Measurements from ENCODE around the gene TLK2. TPM values are rescaled to one million over a fixed set of nuclear protein-coding genes. Genes with fewer than 3 reads are reported as not detected.
"Not testable (repeated sequence)": the region's sequence is repeated elsewhere in the genome, so short reads cannot be mapped to it uniquely, and the experiment has no call there.

Gene TLK2
- total and polyA plus RNA-seq, 2 donors = 18.7 to 38.5 TPM

GRCh38 chr17:62500463-62500862, 21.8 kb downstream of the TLK2 start:
- not testable (repeated sequence) for H3K36me3 ChIP-seq (ENCODE audit: control insufficient read depth in 2 of 2, insufficient read depth in 2 of 2, low read length in 1 of 2); H3K4me3 ChIP-seq (ENCODE audit: low read length in 2 of 2); H3K9me3 ChIP-seq (ENCODE audit: control insufficient read depth in 2 of 2, insufficient read depth in 1 of 2, low read length in 1 of 2); H3K4me1 ChIP-seq (ENCODE audit: control insufficient read depth in 2 of 2, insufficient read depth in 2 of 2, low read length in 2 of 2); H3K27me3 ChIP-seq (ENCODE audit: control insufficient read depth in 2 of 2, insufficient read depth in 1 of 2, low read length in 1 of 2); DNase-seq (ENCODE audit: low read depth in 6 of 9, low spot score in 9 of 9); H3K27ac ChIP-seq (ENCODE audit: low read depth in 1 of 2, low read length in 1 of 2)
- WGBS = 93% methylated on average over 1 of the region's 1 CpG

DNA sequence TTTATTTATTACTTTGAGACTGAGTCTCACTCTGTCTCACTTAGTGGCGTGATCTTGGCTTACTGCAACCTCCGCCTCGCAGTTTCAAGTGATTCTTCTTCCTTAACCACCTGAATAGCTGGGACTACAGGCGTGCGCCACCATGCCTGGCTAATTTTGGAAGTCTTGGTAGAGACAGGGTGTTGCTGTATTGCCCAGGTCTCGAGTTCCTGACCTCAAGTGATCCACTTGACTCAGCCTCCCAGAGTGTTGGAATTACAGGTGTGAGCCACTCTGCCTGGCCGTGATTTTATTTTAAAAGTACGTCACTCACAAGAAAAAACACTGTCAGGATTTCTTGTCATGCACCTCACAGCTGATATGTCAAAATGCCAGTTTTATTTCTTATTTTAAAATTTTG, 26.2 kb downstream of the TLK2 start:
- not testable (repeated sequence) for DNase-seq (ENCODE audit: low read depth in 6 of 9, low spot score in 9 of 9); H3K9me3 ChIP-seq (ENCODE audit: control insufficient read depth in 2 of 2, insufficient read depth in 1 of 2, low read length in 1 of 2); H3K27ac ChIP-seq (ENCODE audit: low read depth in 1 of 2, low read length in 1 of 2); H3K4me3 ChIP-seq (ENCODE audit: low read length in 2 of 2); H3K36me3 ChIP-seq (ENCODE audit: control insufficient read depth in 2 of 2, insufficient read depth in 2 of 2, low read length in 1 of 2); H3K27me3 ChIP-seq (ENCODE audit: control insufficient read depth in 2 of 2, insufficient read depth in 1 of 2, low read length in 1 of 2); H3K4me1 ChIP-seq (ENCODE audit: control insufficient read depth in 2 of 2, insufficient read depth in 2 of 2, low read length in 2 of 2)
- 98% methylated on average over 8 of the region's 8 CpGs for WGBS

- peak overlapping the region in 1 of 2 donors; percentile 32 for H3K27ac ChIP-seq (ENCODE audit: low read depth in 1 of 2, low read length in 1 of 2)
- H3K9me3 ChIP-seq (ENCODE audit: control insufficient read depth in 2 of 2, insufficient read depth in 1 of 2, low read length in 1 of 2); H3K27me3 ChIP-seq (ENCODE audit: control insufficient read depth in 2 of 2, insufficient read depth in 1 of 2, low read length in 1 of 2); H3K4me3 ChIP-seq (ENCODE audit: low read length in 2 of 2); H3K4me1 ChIP-seq (ENCODE audit: control insufficient read depth in 2 of 2, insufficient read depth in 2 of 2, low read length in 2 of 2); H3K36me3 ChIP-seq (ENCODE audit: control insufficient read depth in 2 of 2, insufficient read depth in 2 of 2, low read length in 1 of 2): not testable (repeated sequence)
- DNase-seq (ENCODE audit: low read depth in 6 of 9, low spot score in 9 of 9) = peak in 2 of 9 donors; percentile 1 to 15
- WGBS = 85% methylated on average over 6 of the region's 6 CpGs
Measured at GRCh38 chr17:62507191-62507836, 28.7 kb downstream of the TLK2 start.

DNA sequence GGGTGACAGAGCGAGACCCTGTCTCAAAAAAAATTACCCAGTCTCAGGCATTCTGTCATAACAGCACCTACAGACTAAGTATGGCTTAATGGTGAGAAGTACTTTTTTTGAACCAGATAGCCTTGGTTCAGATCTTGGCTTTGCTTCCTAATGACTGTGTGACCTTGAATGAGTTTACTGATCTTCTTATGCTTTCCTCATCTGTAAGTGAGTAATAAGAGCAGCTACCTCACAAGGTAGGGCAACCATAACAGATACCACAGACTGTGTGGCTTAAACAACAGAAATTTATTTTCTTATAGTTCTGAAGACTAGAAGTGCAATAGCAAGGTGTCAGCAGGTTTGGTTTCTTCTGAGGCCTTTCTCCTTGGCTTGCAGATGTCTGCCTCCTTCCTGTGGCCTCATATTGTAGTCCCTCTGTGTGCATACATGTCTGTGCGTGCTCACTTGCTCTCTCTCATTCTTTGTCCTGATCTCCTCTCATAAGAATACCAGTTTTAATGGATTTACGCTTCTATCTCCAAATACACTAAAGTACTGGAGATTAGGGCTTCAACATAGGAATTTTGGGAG, 31.7 kb downstream of the TLK2 start:
- not testable (repeated sequence) for H3K9me3 ChIP-seq (ENCODE audit: control insufficient read depth in 2 of 2, insufficient read depth in 1 of 2, low read length in 1 of 2); H3K4me1 ChIP-seq (ENCODE audit: control insufficient read depth in 2 of 2, insufficient read depth in 2 of 2, low read length in 2 of 2); H3K4me3 ChIP-seq (ENCODE audit: low read length in 2 of 2); H3K27ac ChIP-seq (ENCODE audit: low read depth in 1 of 2, low read length in 1 of 2); H3K36me3 ChIP-seq (ENCODE audit: control insufficient read depth in 2 of 2, insufficient read depth in 2 of 2, low read length in 1 of 2); H3K27me3 ChIP-seq (ENCODE audit: control insufficient read depth in 2 of 2, insufficient read depth in 1 of 2, low read length in 1 of 2); DNase-seq (ENCODE audit: low read depth in 6 of 9, low spot score in 9 of 9)
- 94% methylated on average over 2 of the region's 3 CpGs for WGBS

GRCh38 chr17:62511014-62511413, 32.4 kb downstream of the TLK2 start:
- H3K27me3 ChIP-seq (ENCODE audit: control insufficient read depth in 2 of 2, insufficient read depth in 1 of 2, low read length in 1 of 2); H3K9me3 ChIP-seq (ENCODE audit: control insufficient read depth in 2 of 2, insufficient read depth in 1 of 2, low read length in 1 of 2); H3K4me3 ChIP-seq (ENCODE audit: low read length in 2 of 2); H3K4me1 ChIP-seq (ENCODE audit: control insufficient read depth in 2 of 2, insufficient read depth in 2 of 2, low read length in 2 of 2); H3K27ac ChIP-seq (ENCODE audit: low read depth in 1 of 2, low read length in 1 of 2); H3K36me3 ChIP-seq (ENCODE audit: control insufficient read depth in 2 of 2, insufficient read depth in 2 of 2, low read length in 1 of 2): not testable (repeated sequence)
- peak in 1 of 9 donors; percentile 1 for DNase-seq (ENCODE audit: low read depth in 6 of 9, low spot score in 9 of 9)
- WGBS = 80% methylated on average over 3 of the region's 3 CpGs

- not testable (repeated sequence) for H3K4me1 ChIP-seq (ENCODE audit: control insufficient read depth in 2 of 2, insufficient read depth in 2 of 2, low read length in 2 of 2); H3K9me3 ChIP-seq (ENCODE audit: control insufficient read depth in 2 of 2, insufficient read depth in 1 of 2, low read length in 1 of 2); H3K27ac ChIP-seq (ENCODE audit: low read depth in 1 of 2, low read length in 1 of 2); DNase-seq (ENCODE audit: low read depth in 6 of 9, low spot score in 9 of 9); H3K4me3 ChIP-seq (ENCODE audit: low read length in 2 of 2); H3K27me3 ChIP-seq (ENCODE audit: control insufficient read depth in 2 of 2, insufficient read depth in 1 of 2, low read length in 1 of 2); H3K36me3 ChIP-seq (ENCODE audit: control insufficient read depth in 2 of 2, insufficient read depth in 2 of 2, low read length in 1 of 2)
- WGBS = 98% methylated on average over 11 of the region's 11 CpGs
Measured at GRCh38 chr17:62516376-62516775, 37.8 kb downstream of the TLK2 start.

- H3K27ac ChIP-seq (ENCODE audit: low read depth in 1 of 2, low read length in 1 of 2); H3K9me3 ChIP-seq (ENCODE audit: control insufficient read depth in 2 of 2, insufficient read depth in 1 of 2, low read length in 1 of 2); H3K4me1 ChIP-seq (ENCODE audit: control insufficient read depth in 2 of 2, insufficient read depth in 2 of 2, low read length in 2 of 2); H3K4me3 ChIP-seq (ENCODE audit: low read length in 2 of 2); DNase-seq (ENCODE audit: low read depth in 6 of 9, low spot score in 9 of 9); H3K27me3 ChIP-seq (ENCODE audit: control insufficient read depth in 2 of 2, insufficient read depth in 1 of 2, low read length in 1 of 2): not testable (repeated sequence)
- peaks cover 0 to 24% of the 10 kb centered on the region in 2 donors for H3K36me3 ChIP-seq (ENCODE audit: control insufficient read depth in 2 of 2, insufficient read depth in 2 of 2, low read length in 1 of 2)
- 94% methylated on average over 5 of the region's 5 CpGs for WGBS
Measured at GRCh38 chr17:62521295-62521694, 42.7 kb downstream of the TLK2 start.

- not testable (repeated sequence) for H3K4me1 ChIP-seq (ENCODE audit: control insufficient read depth in 2 of 2, insufficient read depth in 2 of 2, low read length in 2 of 2); H3K4me3 ChIP-seq (ENCODE audit: low read length in 2 of 2); H3K27me3 ChIP-seq (ENCODE audit: control insufficient read depth in 2 of 2, insufficient read depth in 1 of 2, low read length in 1 of 2); H3K9me3 ChIP-seq (ENCODE audit: control insufficient read depth in 2 of 2, insufficient read depth in 1 of 2, low read length in 1 of 2); DNase-seq (ENCODE audit: low read depth in 6 of 9, low spot score in 9 of 9); H3K27ac ChIP-seq (ENCODE audit: low read depth in 1 of 2, low read length in 1 of 2)
- WGBS = 95% methylated on average over 6 of the region's 6 CpGs
- peaks cover 4 to 25% of the 10 kb centered on the region in 2 donors for H3K36me3 ChIP-seq (ENCODE audit: control insufficient read depth in 2 of 2, insufficient read depth in 2 of 2, low read length in 1 of 2)
Measured at GRCh38 chr17:62524077-62524476, 45.5 kb downstream of the TLK2 start.

DNA sequence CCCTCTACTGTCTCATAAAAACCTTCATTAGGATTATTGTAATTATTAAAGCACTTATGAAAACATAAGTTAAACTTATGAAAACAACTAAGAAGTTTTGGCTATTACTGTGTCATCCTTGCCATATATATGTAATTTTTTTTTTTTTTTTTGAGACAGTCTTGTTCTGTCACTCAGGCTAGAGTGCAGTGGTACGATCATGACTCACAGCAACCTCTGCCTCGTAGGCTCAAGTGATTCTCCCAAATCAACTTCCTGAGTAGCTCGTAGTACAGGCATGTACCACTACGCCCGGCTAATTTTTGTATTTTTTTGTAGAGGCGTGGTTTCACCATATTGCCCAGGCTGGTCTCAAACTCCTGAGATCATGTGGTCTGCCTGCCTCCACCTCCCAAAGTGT, 46.7 kb downstream of the TLK2 start:
- 97% methylated on average over 6 of the region's 6 CpGs for WGBS
- not testable (repeated sequence) for H3K4me1 ChIP-seq (ENCODE audit: control insufficient read depth in 2 of 2, insufficient read depth in 2 of 2, low read length in 2 of 2); H3K9me3 ChIP-seq (ENCODE audit: control insufficient read depth in 2 of 2, insufficient read depth in 1 of 2, low read length in 1 of 2); H3K27me3 ChIP-seq (ENCODE audit: control insufficient read depth in 2 of 2, insufficient read depth in 1 of 2, low read length in 1 of 2); H3K4me3 ChIP-seq (ENCODE audit: low read length in 2 of 2); DNase-seq (ENCODE audit: low read depth in 6 of 9, low spot score in 9 of 9); H3K27ac ChIP-seq (ENCODE audit: low read depth in 1 of 2, low read length in 1 of 2)
- H3K36me3 ChIP-seq (ENCODE audit: control insufficient read depth in 2 of 2, insufficient read depth in 2 of 2, low read length in 1 of 2) = peaks cover 4 to 27% of the 10 kb centered on the region in 2 donors

Data from thymus (tissue), 11 donors.